HEK293T (cell line): Measurements from ENCODE around the gene TMEM123.

Experiments used
- CTCF ChIA-PET: fragments of 350-600 bp; formaldehyde crosslinking; extraction: SDS; loops from one replicate; lab custom pipeline; 2021; ENCODE audit warnings: antibody characterized with exemption, inconsistent platforms; lab: Yijun Ruan, JAX
- POLR2A ChIA-PET: fragments of 350-600 bp; formaldehyde crosslinking; extraction: SDS; loops from one replicate; lab custom pipeline; 2020; ENCODE audit warnings: antibody characterized with exemption, inconsistent platforms; lab: Yijun Ruan, JAX
- DNase-seq: peaks from one replicate; pipeline ENCODE4 v3.0.0; 2012; ENCODE audit warnings: mixed read lengths; ENCODE audit errors: extremely low spot score
- ARNT ChIP-seq: fragments of 450-650 bp; IDR thresholded peaks from 2 replicates; pipeline ENCODE4 v1.6.1; 2017; ENCODE audit warnings: mild to moderate bottlenecking
- BHLHE40 ChIP-seq: fragments of 450-650 bp; IDR thresholded peaks from 2 replicates; pipeline ENCODE4 v1.6.1; 2016; ENCODE audit warnings: mild to moderate bottlenecking, moderate library complexity, borderline replicate concordance
- CTBP1 ChIP-seq: fragments of 450-650 bp; IDR thresholded peaks from 2 replicates; pipeline ENCODE4 v1.6.1; 2016; ENCODE audit warnings: borderline replicate concordance
- ELF4 ChIP-seq: fragments of 450-650 bp; IDR thresholded peaks from 2 replicates; pipeline ENCODE4 v1.6.1; 2017; ENCODE audit warnings: antibody characterized with exemption
- FOXA1 ChIP-seq: fragments of 450-650 bp; IDR thresholded peaks from 2 replicates; pipeline ENCODE4 v1.6.1; 2016; ENCODE audit warnings: mild to moderate bottlenecking
- FOXK2 ChIP-seq: fragments of 450-650 bp; IDR thresholded peaks from 2 replicates; pipeline ENCODE4 v1.6.1; 2016; ENCODE audit warnings: mild to moderate bottlenecking
- FOXM1 ChIP-seq: fragments of 450-650 bp; IDR thresholded peaks from 2 replicates; pipeline ENCODE4 v1.6.1; 2017; ENCODE audit warnings: mild to moderate bottlenecking, borderline replicate concordance
- HDGF ChIP-seq: fragments of 450-650 bp; IDR thresholded peaks from 2 replicates; pipeline ENCODE4 v1.6.1; 2017; ENCODE audit warnings: antibody characterized with exemption, borderline replicate concordance
- L3MBTL2 ChIP-seq: fragments of 450-650 bp; conservative IDR thresholded peaks from 2 replicates; pipeline ENCODE4 v1.6.1; 2016; ENCODE audit warnings: mild to moderate bottlenecking
- LEF1 ChIP-seq: fragments of 450-650 bp; IDR thresholded peaks from 2 replicates; pipeline ENCODE4 v1.6.1; 2017; ENCODE audit warnings: mild to moderate bottlenecking, borderline replicate concordance
- NFRKB ChIP-seq: fragments of 450-650 bp; IDR thresholded peaks from 2 replicates; pipeline ENCODE4 v1.6.1; 2016; ENCODE audit warnings: mild to moderate bottlenecking, moderate library complexity
- SP1 ChIP-seq: fragments of 450-650 bp; IDR thresholded peaks from 2 replicates; pipeline ENCODE4 v1.6.1; 2017
- SUZ12 ChIP-seq: fragments of 450-650 bp; IDR thresholded peaks from 2 replicates; pipeline ENCODE4 v1.6.1; 2016; ENCODE audit warnings: mild to moderate bottlenecking
- TARDBP ChIP-seq: fragments of 450-650 bp; IDR thresholded peaks from 2 replicates; pipeline ENCODE4 v1.6.1; 2016
- ZNF384 ChIP-seq: fragments of 450-650 bp; IDR thresholded peaks from 2 replicates; pipeline ENCODE4 v1.6.1; 2016
- TF ChIP-seq, protein P1 (sequence below): fragments of 450-650 bp; IDR thresholded peaks from 2 replicates; pipeline ENCODE4 v1.6.1; 2016

Gene TMEM123

DNA sequence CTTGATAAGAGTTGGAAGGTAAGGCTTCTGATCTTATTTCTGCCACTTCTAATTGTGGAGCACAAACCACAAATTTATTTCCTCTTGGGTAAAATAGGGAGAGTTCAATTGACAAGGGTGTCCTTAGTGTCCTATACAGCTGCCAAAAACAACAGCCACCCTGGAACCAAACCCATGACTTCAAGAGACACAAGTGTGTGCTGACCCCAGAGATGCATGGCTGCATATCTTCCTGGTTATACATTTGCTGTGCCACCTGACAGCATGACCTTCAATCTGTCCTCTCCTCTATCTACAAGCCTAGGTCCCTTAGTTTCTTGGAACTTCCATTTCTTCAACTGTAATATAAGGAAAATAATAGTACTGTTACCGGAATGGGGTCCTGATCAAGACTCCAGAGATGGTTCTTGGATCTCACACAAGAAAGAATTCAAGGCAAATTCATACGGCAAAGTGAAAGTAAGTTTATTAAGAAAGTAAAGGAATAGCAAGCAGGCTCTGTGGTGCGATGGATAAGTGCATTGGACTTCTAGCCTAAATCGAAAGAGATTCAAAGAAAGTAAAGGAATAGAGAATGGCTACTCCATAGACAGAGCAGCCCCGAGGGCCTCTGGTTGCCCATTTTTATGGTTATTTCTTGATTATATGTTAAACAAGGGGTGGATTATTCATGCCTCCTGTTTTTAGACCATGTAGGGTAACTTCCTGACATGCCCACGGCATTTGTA lies 15.5 kb upstream of the TMEM123 start:
- POLR2A ChIA-PET = no interaction called here
- DNase-seq = no peak
- TF ChIP-seq, protein P1, sequence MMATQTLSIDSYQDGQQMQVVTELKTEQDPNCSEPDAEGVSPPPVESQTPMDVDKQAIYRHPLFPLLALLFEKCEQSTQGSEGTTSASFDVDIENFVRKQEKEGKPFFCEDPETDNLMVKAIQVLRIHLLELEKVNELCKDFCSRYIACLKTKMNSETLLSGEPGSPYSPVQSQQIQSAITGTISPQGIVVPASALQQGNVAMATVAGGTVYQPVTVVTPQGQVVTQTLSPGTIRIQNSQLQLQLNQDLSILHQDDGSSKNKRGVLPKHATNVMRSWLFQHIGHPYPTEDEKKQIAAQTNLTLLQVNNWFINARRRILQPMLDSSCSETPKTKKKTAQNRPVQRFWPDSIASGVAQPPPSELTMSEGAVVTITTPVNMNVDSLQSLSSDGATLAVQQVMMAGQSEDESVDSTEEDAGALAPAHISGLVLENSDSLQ = no peak
- no peak for TF ChIP-seq ZNF384
- no peak for TF ChIP-seq BHLHE40
- TF ChIP-seq ARNT = no peak
- TF ChIP-seq FOXK2 = no peak
- TF ChIP-seq FOXM1 = no peak
- no peak for TF ChIP-seq L3MBTL2
- TF ChIP-seq CTBP1 = no peak
- CTCF ChIA-PET = interaction anchor here (0.8 kb wide), 1 partner anchor 12 kb away, joined by 3 read pairs; no protein-coding TSS in a partner anchor

DNA sequence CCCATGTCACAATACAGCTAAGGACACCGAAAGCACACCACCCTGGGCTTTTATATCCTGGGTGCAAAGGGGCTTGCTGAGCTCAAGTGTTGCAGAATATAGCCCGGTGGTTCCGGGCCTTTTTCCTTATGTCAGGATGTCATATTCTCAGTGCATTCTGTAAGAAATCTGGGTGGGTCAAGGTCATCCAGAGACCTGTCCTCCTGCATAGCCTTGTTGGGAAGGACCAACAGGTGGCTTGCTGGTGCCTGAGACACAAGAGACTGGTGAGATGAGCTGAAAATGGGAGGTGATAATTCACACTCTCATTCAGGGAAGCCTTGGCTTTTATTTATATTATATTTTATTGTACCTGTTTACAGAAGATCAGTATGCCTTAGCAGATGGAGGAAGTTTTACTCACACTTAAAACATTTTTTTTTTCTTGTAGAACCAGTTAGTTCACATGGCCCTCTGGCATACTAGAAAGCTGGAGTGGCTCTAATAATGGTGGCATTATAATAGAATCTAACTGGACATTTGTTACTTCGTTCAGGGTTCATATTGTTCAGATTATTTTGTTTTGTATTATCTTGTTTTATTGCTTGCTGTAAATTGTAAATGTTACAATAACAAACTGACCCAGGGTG lies 14.6 kb upstream of the TMEM123 start:
- ChIA-PET POLR2A (no interaction called here), CTCF (interaction anchor here (0.8 kb wide), 1 partner anchor 13 kb away, joined by 3 read pairs; no protein-coding TSS in a partner anchor)
- no peak for DNase-seq
- TF ChIP-seq BHLHE40 (no peak), ELF4 (no peak), ARNT (no peak), ZNF384 (no peak), FOXA1 (no peak), SUZ12 (no peak), NFRKB (no peak), HDGF (no peak), FOXM1 (no peak), LEF1 (no peak), SP1 (no peak), L3MBTL2 (no peak), FOXK2 (no peak), CTBP1 (no peak), TARDBP (no peak)
- TF ChIP-seq, protein P1 = no peak

DNA sequence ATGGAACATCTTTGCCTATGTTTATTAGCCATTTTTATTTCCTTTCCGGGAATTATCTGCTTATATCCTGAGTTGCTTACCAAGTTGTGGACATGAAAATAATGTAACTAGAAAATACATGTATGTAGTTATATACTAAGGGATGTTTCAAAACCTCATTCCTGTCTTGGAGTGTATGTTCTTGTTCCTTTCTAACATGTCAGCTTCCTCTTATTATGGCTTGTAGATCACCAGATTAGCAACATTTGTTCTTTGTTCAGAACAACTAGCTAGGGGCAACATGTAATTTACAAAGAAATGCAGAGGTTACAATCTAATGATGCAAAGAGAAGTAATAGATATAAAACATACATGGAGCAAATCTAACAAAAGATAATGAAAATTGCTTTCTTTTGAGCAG lies 13.1 kb upstream of the TMEM123 start:
- POLR2A ChIA-PET = no interaction called here
- CTCF ChIA-PET = no interaction called here
- no peak for DNase-seq
- TF ChIP-seq FOXK2 (no peak), SP1 (no peak), ELF4 (no peak), FOXA1 (no peak), ARNT (no peak), LEF1 (no peak), ZNF384 (no peak), HDGF (no peak), FOXM1 (no peak), L3MBTL2 (no peak), TARDBP (no peak), BHLHE40 (no peak), NFRKB (no peak)
- TF ChIP-seq, protein P1 = no peak

DNA sequence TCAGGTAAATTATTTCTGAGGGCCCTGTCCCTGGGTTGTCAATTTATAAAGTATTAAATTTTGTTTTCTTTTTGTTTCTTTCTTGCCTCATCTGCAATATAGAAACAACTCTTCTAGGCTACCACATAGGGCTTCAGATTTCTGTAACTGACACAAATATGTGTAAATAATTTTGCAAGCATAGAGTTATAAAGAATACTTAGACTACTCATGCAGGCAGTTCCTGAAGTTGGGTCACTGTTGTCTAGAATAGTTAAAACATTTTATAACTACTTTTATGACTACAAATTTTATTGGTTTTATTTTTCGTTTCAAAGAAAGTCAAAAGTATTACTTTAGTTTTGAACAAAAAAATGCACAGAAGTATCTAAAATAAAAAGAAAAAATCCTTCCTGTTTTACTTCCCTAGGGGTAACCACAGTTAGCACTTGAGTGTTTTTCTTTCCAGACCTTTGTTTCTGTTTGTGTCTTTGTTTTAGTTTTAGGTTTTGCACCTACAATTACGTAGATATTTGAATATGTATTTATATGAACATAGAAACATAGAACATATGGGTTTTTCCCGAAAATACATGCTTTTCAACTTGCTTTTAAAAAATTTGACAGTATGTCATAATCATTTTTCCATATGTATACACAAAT lies 12.4 kb upstream of the TMEM123 start:
- no peak for DNase-seq
- POLR2A ChIA-PET = no interaction called here
- CTCF ChIA-PET = no interaction called here
- TF ChIP-seq, protein P1 = no peak
- no peak for TF ChIP-seq SUZ12
- TF ChIP-seq LEF1 = no peak
- TF ChIP-seq L3MBTL2 = no peak
- no peak for TF ChIP-seq BHLHE40
- no peak for TF ChIP-seq NFRKB
- no peak for TF ChIP-seq FOXA1
- TF ChIP-seq HDGF = no peak
- no peak for TF ChIP-seq SP1
- TF ChIP-seq FOXM1 = no peak
- no peak for TF ChIP-seq TARDBP
- TF ChIP-seq ZNF384 = no peak
- no peak for TF ChIP-seq ARNT
- no peak for TF ChIP-seq CTBP1
- TF ChIP-seq FOXK2 = no peak
- TF ChIP-seq ELF4 = no peak

DNA sequence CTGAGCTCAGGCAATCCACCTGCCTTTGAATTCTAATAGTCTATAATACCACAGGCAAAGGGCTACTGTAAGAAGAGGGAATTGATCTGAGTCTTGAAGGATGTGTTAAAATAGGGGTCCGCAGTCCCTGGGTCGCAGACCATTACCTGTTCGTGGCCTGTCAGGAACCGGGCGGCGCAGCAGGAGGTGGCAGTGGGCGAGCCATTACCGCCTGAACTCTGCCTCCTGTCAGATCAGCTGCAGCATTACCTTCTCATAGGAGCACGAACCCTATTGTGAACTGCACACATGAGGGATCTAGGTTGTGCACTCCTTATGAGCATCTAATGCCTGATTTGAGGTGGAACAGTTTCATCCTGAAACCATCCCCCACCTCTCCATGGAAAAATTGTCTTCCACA lies 11.5 kb upstream of the TMEM123 start:
- DNase-seq = no peak
- POLR2A ChIA-PET = no interaction called here
- CTCF ChIA-PET = interaction anchor here (0.7 kb wide), 1 partner anchor 14 kb away, joined by 3 read pairs; no protein-coding TSS in a partner anchor
- TF ChIP-seq SUZ12 = no peak
- TF ChIP-seq ZNF384 = no peak
- TF ChIP-seq, protein P1 = no peak
- no peak for TF ChIP-seq FOXA1
- no peak for TF ChIP-seq TARDBP
- no peak for TF ChIP-seq ARNT
- no peak for TF ChIP-seq SP1
- TF ChIP-seq HDGF = no peak
- TF ChIP-seq L3MBTL2 = no peak
- no peak for TF ChIP-seq LEF1
- no peak for TF ChIP-seq FOXK2
- no peak for TF ChIP-seq NFRKB
- no peak for TF ChIP-seq BHLHE40
- no peak for TF ChIP-seq FOXM1
- no peak for TF ChIP-seq ELF4
